OCI-LY1 (cell line): ENCODE data around the gene PRUNE2.

ENCODE experiments used
- EZH2 ChIP-seq: fragments of 200-600 bp; sonication (generic), shearing (Covaris generic); IDR thresholded peaks from 2 replicates; pipeline ENCODE4 v1.8.0; 2017; ENCODE audit warnings: borderline replicate concordance, mixed run types, mild to moderate bottlenecking, antibody characterized with exemption, low read length, moderate library complexity, mixed read lengths
- TF ChIP-seq, protein P1 (sequence below): fragments of 200-600 bp; sonication (generic), shearing (Covaris generic); IDR thresholded peaks from 2 replicates; pipeline ENCODE4 v1.5.1; 2017; ENCODE audit warnings: mild to moderate bottlenecking, antibody characterized with exemption, low read length, moderate library complexity, mixed read lengths

DNA sequence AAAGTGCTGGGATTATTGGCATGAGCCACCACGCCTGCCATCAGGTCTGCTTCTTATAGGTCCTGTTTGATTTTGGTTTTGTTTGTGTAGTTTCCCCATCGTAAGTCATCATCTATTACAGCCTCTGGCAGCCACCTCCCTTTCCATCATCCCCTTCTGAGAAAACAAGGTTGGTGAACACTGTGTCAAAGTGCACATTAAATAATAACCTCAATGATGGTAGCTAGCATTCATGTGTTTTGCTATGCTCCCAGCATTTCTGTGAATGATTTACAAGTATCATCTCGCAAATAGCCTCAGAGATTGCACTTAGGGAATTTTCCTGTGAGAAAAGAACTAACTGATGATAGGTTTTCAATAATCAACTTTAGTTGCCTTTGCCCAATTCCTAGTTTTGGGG lies 9.9 kb downstream of the PRUNE2 start:
- TF ChIP-seq, protein P1, sequence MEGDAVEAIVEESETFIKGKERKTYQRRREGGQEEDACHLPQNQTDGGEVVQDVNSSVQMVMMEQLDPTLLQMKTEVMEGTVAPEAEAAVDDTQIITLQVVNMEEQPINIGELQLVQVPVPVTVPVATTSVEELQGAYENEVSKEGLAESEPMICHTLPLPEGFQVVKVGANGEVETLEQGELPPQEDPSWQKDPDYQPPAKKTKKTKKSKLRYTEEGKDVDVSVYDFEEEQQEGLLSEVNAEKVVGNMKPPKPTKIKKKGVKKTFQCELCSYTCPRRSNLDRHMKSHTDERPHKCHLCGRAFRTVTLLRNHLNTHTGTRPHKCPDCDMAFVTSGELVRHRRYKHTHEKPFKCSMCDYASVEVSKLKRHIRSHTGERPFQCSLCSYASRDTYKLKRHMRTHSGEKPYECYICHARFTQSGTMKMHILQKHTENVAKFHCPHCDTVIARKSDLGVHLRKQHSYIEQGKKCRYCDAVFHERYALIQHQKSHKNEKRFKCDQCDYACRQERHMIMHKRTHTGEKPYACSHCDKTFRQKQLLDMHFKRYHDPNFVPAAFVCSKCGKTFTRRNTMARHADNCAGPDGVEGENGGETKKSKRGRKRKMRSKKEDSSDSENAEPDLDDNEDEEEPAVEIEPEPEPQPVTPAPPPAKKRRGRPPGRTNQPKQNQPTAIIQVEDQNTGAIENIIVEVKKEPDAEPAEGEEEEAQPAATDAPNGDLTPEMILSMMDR: no peak
- TF ChIP-seq EZH2: no peak
